OCI-LY7 (cell line): ENCODE measurements around the gene IQGAP2. TPM values are rescaled to one million over a fixed set of nuclear protein-coding genes. Genes with fewer than 3 reads are reported as not detected.

Source experiments
- BruUV-seq: library from RNA; stranded (reverse); fragments of 400-500 nt; replicated peaks from 2 replicates; lab custom pipeline; 2021; lab: Mats Ljungman, UMichigan
- CTCF ChIA-PET: fragments of 300-600 bp; sonication (Branson Sonifier 250); formaldehyde crosslinking; loops from one replicate; lab custom pipeline; 2022; ENCODE audit warnings: antibody characterized with exemption; ENCODE audit not compliant: unreplicated experiment; lab: Charles Lee
- POLR2A ChIA-PET: fragments of 300-600 bp; sonication (Branson Sonifier 250); formaldehyde crosslinking; loops from one replicate; lab custom pipeline; 2022; ENCODE audit warnings: antibody characterized with exemption; lab: Charles Lee
- DNase-seq: peaks from one replicate; pipeline ENCODE4 v3.0.0-alpha.2; 2015; ENCODE audit warnings: low spot score
- H2AFZ ChIP-seq: fragments of 200-600 bp; sonication (generic), shearing (Covaris generic); 2 replicates; pipeline ENCODE4 v1.6.1; 2014; ENCODE audit warnings: mild to moderate bottlenecking, antibody characterized with exemption, low read length, moderate library complexity
- H3K27ac ChIP-seq: fragments of 200-600 bp; sonication (generic); 2 replicates; pipeline ENCODE4 v1.5.1; 2014; ENCODE audit warnings: mixed run types, low read depth, mild to moderate bottlenecking, moderate library complexity, low read length, inconsistent platforms; ENCODE audit not compliant: poor library complexity, severe bottlenecking
- H3K36me3 ChIP-seq: fragments of 200-600 bp; sonication (generic); 2 replicates; pipeline ENCODE4 v1.6.1; 2014; ENCODE audit warnings: mild to moderate bottlenecking, antibody characterized with exemption, low read length, moderate library complexity, mixed read lengths; ENCODE audit not compliant: insufficient read depth
- H3K4me1 ChIP-seq: fragments of 200-600 bp; sonication (generic); 2 replicates; pipeline ENCODE4 v1.5.1; 2014; ENCODE audit warnings: mild to moderate bottlenecking, low read length; ENCODE audit not compliant: insufficient read depth, poor library complexity, severe bottlenecking
- H3K4me2 ChIP-seq: fragments of 200-600 bp; sonication (generic); 2 replicates; pipeline ENCODE4 v1.6.1; 2014; ENCODE audit warnings: mild to moderate bottlenecking, low read length
- H3K4me3 ChIP-seq: fragments of 200-600 bp; sonication (generic); 2 replicates; pipeline ENCODE4 v1.5.1; 2014; ENCODE audit warnings: mild to moderate bottlenecking, low read depth, low read length; ENCODE audit not compliant: poor library complexity, severe bottlenecking
- H3K79me2 ChIP-seq: fragments of 200-600 bp; sonication (generic); 2 replicates; pipeline ENCODE4 v1.6.1; 2016; ENCODE audit warnings: low read depth, mild to moderate bottlenecking, low read length, moderate library complexity, mixed read lengths; ENCODE audit not compliant: insufficient read depth
- H3K9me2 ChIP-seq: fragments of 200-600 bp; sonication (generic); 2 replicates; pipeline ENCODE4 v1.6.1; 2016; ENCODE audit warnings: mild to moderate bottlenecking, low read length, mixed read lengths; ENCODE audit not compliant: insufficient read depth
- H3K9me3 ChIP-seq: fragments of 200-600 bp; sonication (generic); 2 replicates; pipeline ENCODE4 v1.6.1; 2014; ENCODE audit warnings: mild to moderate bottlenecking, mixed run types, low read length, mixed read lengths
- H4K20me1 ChIP-seq: fragments of 200-600 bp; sonication (generic); 2 replicates; pipeline ENCODE4 v1.6.1; 2014; ENCODE audit warnings: mild to moderate bottlenecking, antibody characterized with exemption, low read length, moderate library complexity, mixed read lengths; ENCODE audit not compliant: insufficient read depth
- CTCF ChIP-seq: fragments of 200-600 bp; sonication (generic); conservative IDR thresholded peaks from 2 replicates; pipeline ENCODE4 v1.5.1; 2014; ENCODE audit warnings: mild to moderate bottlenecking, antibody characterized with exemption, low read length, moderate library complexity, mixed read lengths
- EZH2phosphoT487 ChIP-seq: fragments of 200-600 bp; sonication (generic); IDR thresholded peaks from 2 replicates; pipeline ENCODE4 v1.6.1; 2018; ENCODE audit warnings: low read depth, borderline replicate concordance, mild to moderate bottlenecking, mixed run types, antibody characterized with exemption, low read length, moderate library complexity, mixed read lengths
- intact Hi-C: fragments of 100-400 bp; cut with micrococcal nuclease; formaldehyde crosslinking; loops from one replicate; pipeline ENCODE4 v1.10.0; 2022; ENCODE audit not compliant: unreplicated experiment
- small RNA-seq: library from RNA; depleted of rRNA; stranded (forward); fragments of <200 nt; gene quantifications from one replicate; pipeline ENCODE3, GENCODE V24; 2014
- total RNA-seq, 2 experiments: library from RNA; depleted of rRNA in 1 of 2; stranded (reverse); fragments of >200 nt in 1 of 2; shearing (Covaris generic) in 1 of 2; gene quantifications; 2 replicates each; pipeline ENCODE4 v1.2.3, GENCODE V29; 2014 to 2022

Gene IQGAP2
- total RNA-seq, 2 experiments from 2014 or later, result 30.0 to 50.2 TPM

- Histone ChIP-seq H3K4me1 (no peaks in the 10 kb centered on the region), H3K79me2 (no peaks in the 10 kb centered on the region), H3K9me3 (no peaks in the 10 kb centered on the region), H3K27ac (no peak overlapping the region), H3K4me3 (no peak overlapping the region), H3K4me2 (no peak overlapping the region), H3K9me2 (no peaks in the 10 kb centered on the region), H3K36me3 (no peaks in the 10 kb centered on the region), H2AFZ (no peak overlapping the region), H4K20me1 (no peaks in the 10 kb centered on the region)
- BruUV-seq, result no TSS peak
- intact Hi-C loops, result no loop called here
- ChIA-PET POLR2A (interaction anchor here (0.6 kb wide), 1 partner anchor 46 kb away, joined by 3 read pairs; no protein-coding TSS in a partner anchor), CTCF (no interaction called here)
- no peak for DNase-seq
- TF ChIP-seq EZH2phosphoT487 (no peak), CTCF (no peak)
These were observed 352.9 kb downstream of the IQGAP2 start for GRCh38 chr5:76755779-76756637.

GRCh38 chr5:76757049-76757448, 354.0 kb downstream of the IQGAP2 start:
- no TSS peak for BruUV-seq
- TF ChIP-seq EZH2phosphoT487 (no peak), CTCF (no peak)
- no peak overlapping the region for H3K27ac ChIP-seq
- intact Hi-C loops, result no loop called here
- no peaks in the 10 kb centered on the region for H3K9me3 ChIP-seq
- H3K79me2 ChIP-seq, result no peaks in the 10 kb centered on the region
- no peak overlapping the region for H3K4me3 ChIP-seq
- H4K20me1 ChIP-seq, result no peaks in the 10 kb centered on the region
- no peaks in the 10 kb centered on the region for H3K9me2 ChIP-seq
- no peaks in the 10 kb centered on the region for H3K4me1 ChIP-seq
- H3K36me3 ChIP-seq, result no peaks in the 10 kb centered on the region
- H3K4me2 ChIP-seq, result no peak overlapping the region
- ChIA-PET POLR2A (no interaction called here), CTCF (no interaction called here)
- DNase-seq, result no peak
- H2AFZ ChIP-seq, result no peak overlapping the region

Small RNA genes lying within 50 kb of the gene (small RNA-seq; reads per million reads assigned to genes)
- gene RF02154 (not detected), gene RF02155 (not detected)

Other genes with a start within 250 kb of the IQGAP2 start
- 0.03 TPM in 1 of 2 replicates, not detected in the other for gene F2RL2, start 220.1 kb downstream of the IQGAP2 start, total RNA-seq (2014; rRNA removed; shearing (Covaris generic))
- gene F2RL2, start 220.1 kb downstream of the IQGAP2 start, total RNA-seq (2022), result not detected in 2 replicates